ENCODE data around the gene PIGX. TPM values are rescaled to one million over a fixed set of nuclear protein-coding genes. Genes with fewer than 3 reads are reported as not detected.

PIGX gene
- polyA plus RNA-seq, 1 donor from 2014 or later = 116 TPM

DNA sequence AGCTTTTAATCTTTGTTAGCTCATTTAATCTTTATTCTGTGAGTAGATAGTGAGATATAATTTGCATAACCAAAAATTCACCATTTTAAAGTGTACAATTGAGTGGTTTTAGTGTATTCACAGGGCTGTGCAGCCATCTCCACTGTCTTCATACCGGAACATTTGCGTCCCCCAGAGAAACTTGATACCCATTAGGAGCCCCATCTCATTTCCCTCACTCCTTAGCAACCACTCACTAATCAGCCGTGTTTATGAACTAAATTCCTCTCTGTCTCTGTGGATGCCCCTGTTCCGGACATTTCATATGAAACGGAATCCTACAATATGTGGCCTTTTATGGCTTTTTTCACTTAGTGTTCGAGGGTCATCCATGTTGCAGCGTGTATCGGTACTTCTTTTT, 65.7 kb downstream of the PIGX start:
- Histone ChIP-seq H3K4me3 (ENCODE audit: low read length) (no peak overlapping the region), H3K27me3 (ENCODE audit: insufficient read depth, low read depth, low read length) (no peaks in the 10 kb centered on the region), H3K36me3 (ENCODE audit: insufficient read depth, low read length) (no peaks in the 10 kb centered on the region), H3K9ac (ENCODE audit: low read length) (no peak overlapping the region), H3K79me2 (replicated peaks; ENCODE audit: insufficient read depth, low read length) (peaks cover 51% of the 10 kb centered on the region), H3K9me2 (ENCODE audit: insufficient read depth, low read length) (no peaks in the 10 kb centered on the region), H3K9me3 (ENCODE audit: low read length) (no peaks in the 10 kb centered on the region), H3K27ac (ENCODE audit: low read length) (no peak overlapping the region), H3K4me2 (ENCODE audit: low read length) (no peak overlapping the region), H4K20me1 (ENCODE audit: insufficient read depth) (no peaks in the 10 kb centered on the region), H3F3A (ENCODE audit: insufficient read depth, low read length, poor library complexity, severe bottlenecking) (no peaks in the 10 kb centered on the region), H2AFZ (ENCODE audit: low read depth, low read length) (no peak overlapping the region)
- TF ChIP-seq TAF1 (IDR thresholded peaks at IDR 0.05; ENCODE audit: low read depth) (no peak), EP300 (conservative IDR thresholded peaks at IDR 0.05; ENCODE audit: poor library complexity, severe bottlenecking) (no peak), POLR2AphosphoS5 (IDR thresholded peaks at IDR 0.05) (no peak), EZH2 (IDR thresholded peaks at IDR 0.05; ENCODE audit: borderline replicate concordance, insufficient read depth, low read length, poor library complexity, severe bottlenecking) (no peak), RAD21 (conservative IDR thresholded peaks at IDR 0.05) (no peak), MXI1 (conservative IDR thresholded peaks at IDR 0.05; ENCODE audit: poor library complexity, severe bottlenecking) (no peak), SMC3 (conservative IDR thresholded peaks at IDR 0.05; ENCODE audit: poor library complexity) (no peak), CTCF (IDR thresholded peaks at IDR 0.05; ENCODE audit: poor library complexity, severe bottlenecking) (no peak)
- TF ChIP-seq, protein P1, sequence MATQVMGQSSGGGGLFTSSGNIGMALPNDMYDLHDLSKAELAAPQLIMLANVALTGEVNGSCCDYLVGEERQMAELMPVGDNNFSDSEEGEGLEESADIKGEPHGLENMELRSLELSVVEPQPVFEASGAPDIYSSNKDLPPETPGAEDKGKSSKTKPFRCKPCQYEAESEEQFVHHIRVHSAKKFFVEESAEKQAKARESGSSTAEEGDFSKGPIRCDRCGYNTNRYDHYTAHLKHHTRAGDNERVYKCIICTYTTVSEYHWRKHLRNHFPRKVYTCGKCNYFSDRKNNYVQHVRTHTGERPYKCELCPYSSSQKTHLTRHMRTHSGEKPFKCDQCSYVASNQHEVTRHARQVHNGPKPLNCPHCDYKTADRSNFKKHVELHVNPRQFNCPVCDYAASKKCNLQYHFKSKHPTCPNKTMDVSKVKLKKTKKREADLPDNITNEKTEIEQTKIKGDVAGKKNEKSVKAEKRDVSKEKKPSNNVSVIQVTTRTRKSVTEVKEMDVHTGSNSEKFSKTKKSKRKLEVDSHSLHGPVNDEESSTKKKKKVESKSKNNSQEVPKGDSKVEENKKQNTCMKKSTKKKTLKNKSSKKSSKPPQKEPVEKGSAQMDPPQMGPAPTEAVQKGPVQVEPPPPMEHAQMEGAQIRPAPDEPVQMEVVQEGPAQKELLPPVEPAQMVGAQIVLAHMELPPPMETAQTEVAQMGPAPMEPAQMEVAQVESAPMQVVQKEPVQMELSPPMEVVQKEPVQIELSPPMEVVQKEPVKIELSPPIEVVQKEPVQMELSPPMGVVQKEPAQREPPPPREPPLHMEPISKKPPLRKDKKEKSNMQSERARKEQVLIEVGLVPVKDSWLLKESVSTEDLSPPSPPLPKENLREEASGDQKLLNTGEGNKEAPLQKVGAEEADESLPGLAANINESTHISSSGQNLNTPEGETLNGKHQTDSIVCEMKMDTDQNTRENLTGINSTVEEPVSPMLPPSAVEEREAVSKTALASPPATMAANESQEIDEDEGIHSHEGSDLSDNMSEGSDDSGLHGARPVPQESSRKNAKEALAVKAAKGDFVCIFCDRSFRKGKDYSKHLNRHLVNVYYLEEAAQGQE (IDR thresholded peaks at IDR 0.05; ENCODE audit: borderline replicate concordance) = no peak

- H2AFZ ChIP-seq (ENCODE audit: low read depth, low read length) = no peak overlapping the region
- H3K9ac ChIP-seq (ENCODE audit: low read length) = no peak overlapping the region
- H3K36me3 ChIP-seq (ENCODE audit: insufficient read depth, low read length) = no peaks in the 10 kb centered on the region
- TF ChIP-seq TAF1 (IDR thresholded peaks at IDR 0.05; ENCODE audit: low read depth) (no peak), EP300 (conservative IDR thresholded peaks at IDR 0.05; ENCODE audit: poor library complexity, severe bottlenecking) (no peak), EZH2 (IDR thresholded peaks at IDR 0.05; ENCODE audit: borderline replicate concordance, insufficient read depth, low read length, poor library complexity, severe bottlenecking) (no peak), MXI1 (conservative IDR thresholded peaks at IDR 0.05; ENCODE audit: poor library complexity, severe bottlenecking) (no peak)
- H3F3A ChIP-seq (ENCODE audit: insufficient read depth, low read length, poor library complexity, severe bottlenecking) = no peaks in the 10 kb centered on the region
- H3K4me2 ChIP-seq (ENCODE audit: low read length) = no peak overlapping the region
- no peak overlapping the region for H3K4me3 ChIP-seq (ENCODE audit: low read length)
- no peaks in the 10 kb centered on the region for H3K9me3 ChIP-seq (ENCODE audit: low read length)
- no peak overlapping the region for H3K27ac ChIP-seq (ENCODE audit: low read length)
- no peaks in the 10 kb centered on the region for H4K20me1 ChIP-seq (ENCODE audit: insufficient read depth)
- H3K79me2 ChIP-seq (replicated peaks; ENCODE audit: insufficient read depth, low read length) = peaks cover 42% of the 10 kb centered on the region
- no peaks in the 10 kb centered on the region for H3K9me2 ChIP-seq (ENCODE audit: insufficient read depth, low read length)
- H3K27me3 ChIP-seq (ENCODE audit: insufficient read depth, low read depth, low read length) = no peaks in the 10 kb centered on the region
These were observed 66.6 kb downstream of the PIGX start for GRCh38 chr3:196778755-196779154.

All from neural cell (in vitro differentiated cells).